Activated naive CD4-positive, alpha-beta T cell treated with anti-CD3 and anti-CD28 coated beads, Interleukin-2, amount 10 ng/mL, durations not matched to agents 7 days and 5 days (primary cell): ENCODE results near the gene NLN.
"Not testable (repeated sequence)": the region's sequence is repeated elsewhere in the genome, so short reads cannot be mapped to it uniquely, and the experiment has no call there.

ENCODE experiments used
- CTCF ChIA-PET: fragments of 350-600 bp; sonication (Branson Sonifier 250); formaldehyde crosslinking; loops from one replicate; lab custom pipeline; 2021; ENCODE audit warnings: antibody characterized with exemption; lab: Charles Lee
- DNase-seq: peaks from one replicate; pipeline ENCODE4 v3.0.0-alpha.2; 2020
- H3K27ac Mint-ChIP-seq: one replicate; pipeline ENCODE4 v1.8.0; 2021; ENCODE audit warnings: mild to moderate bottlenecking, moderate library complexity, mixed read lengths
- H3K27me3 Mint-ChIP-seq: one replicate; pipeline ENCODE4 v1.8.0; 2021; ENCODE audit warnings: mild to moderate bottlenecking, mixed read lengths
- H3K36me3 Mint-ChIP-seq: one replicate; pipeline ENCODE4 v1.8.0; 2021; ENCODE audit warnings: mixed read lengths
- H3K4me1 Mint-ChIP-seq: one replicate; pipeline ENCODE4 v1.8.0; 2021; ENCODE audit warnings: mixed read lengths
- H3K4me3 Mint-ChIP-seq: one replicate; pipeline ENCODE4 v1.8.0; 2021; ENCODE audit warnings: mild to moderate bottlenecking, moderate library complexity, mixed read lengths
- H3K9me3 Mint-ChIP-seq: one replicate; pipeline ENCODE4 v1.8.0; 2021; ENCODE audit warnings: mixed read lengths

Gene NLN

GRCh38 chr5:65855766-65856315 lies 133.8 kb downstream of the NLN start:
- H3K4me1 Mint-ChIP-seq = no peaks in the 10 kb centered on the region
- H3K9me3 Mint-ChIP-seq = peaks cover 6% of the 10 kb centered on the region
- H3K27me3 Mint-ChIP-seq = peaks cover 4% of the 10 kb centered on the region
- CTCF ChIA-PET = no interaction called here
- no peak overlapping the region for H3K27ac Mint-ChIP-seq
- H3K36me3 Mint-ChIP-seq = no peaks in the 10 kb centered on the region
- no peak overlapping the region for H3K4me3 Mint-ChIP-seq
- DNase-seq = no peak

- H3K36me3 Mint-ChIP-seq = no peaks in the 10 kb centered on the region
- CTCF ChIA-PET = no interaction called here
These were observed 134.5 kb downstream of the NLN start for GRCh38 chr5:65856520-65856919.

GRCh38 chr5:65858316-65858715 lies 136.3 kb downstream of the NLN start:
- H3K4me3 Mint-ChIP-seq = no peak overlapping the region
- no peak for DNase-seq
- no peak overlapping the region for H3K27ac Mint-ChIP-seq
- no peaks in the 10 kb centered on the region for H3K36me3 Mint-ChIP-seq
- H3K9me3 Mint-ChIP-seq = peaks cover 2% of the 10 kb centered on the region
- CTCF ChIA-PET = no interaction called here
- H3K27me3 Mint-ChIP-seq = peaks cover 4% of the 10 kb centered on the region
- H3K4me1 Mint-ChIP-seq = peaks cover 3% of the 10 kb centered on the region

More at GRCh38 chr5:65856520-65856919, 134.5 kb downstream of the NLN start:
- no peaks in the 10 kb centered on the region for H3K4me1 Mint-ChIP-seq
- H3K27me3 Mint-ChIP-seq = peaks cover 4% of the 10 kb centered on the region
- H3K4me3 Mint-ChIP-seq = no peak overlapping the region
- DNase-seq = no peak
- H3K27ac Mint-ChIP-seq = no peak overlapping the region
- H3K9me3 Mint-ChIP-seq = peaks cover 3% of the 10 kb centered on the region

GRCh38 chr5:65861830-65862241 lies 139.8 kb downstream of the NLN start:
- peaks cover 15% of the 10 kb centered on the region for H3K4me1 Mint-ChIP-seq
- H3K4me3 Mint-ChIP-seq = no peak overlapping the region
- CTCF ChIA-PET = no interaction called here
- peaks cover 1% of the 10 kb centered on the region for H3K36me3 Mint-ChIP-seq
- DNase-seq = no peak
- H3K27me3 Mint-ChIP-seq = peaks cover 4% of the 10 kb centered on the region
- no peaks in the 10 kb centered on the region for H3K9me3 Mint-ChIP-seq
- no peak overlapping the region for H3K27ac Mint-ChIP-seq

- Mint-ChIP-seq H3K27ac (no peak overlapping the region), H3K27me3 (peaks cover 4% of the 10 kb centered on the region), H3K9me3 (no peaks in the 10 kb centered on the region), H3K36me3 (peaks cover 1% of the 10 kb centered on the region), H3K4me3 (no peak overlapping the region), H3K4me1 (peaks cover 21% of the 10 kb centered on the region)
- CTCF ChIA-PET = no interaction called here
- no peak for DNase-seq
These were observed 140.4 kb downstream of the NLN start for GRCh38 chr5:65862384-65862783.

- Mint-ChIP-seq H3K9me3 (no peaks in the 10 kb centered on the region), H3K4me1 (peaks cover 26% of the 10 kb centered on the region), H3K36me3 (peaks cover 1% of the 10 kb centered on the region), H3K27ac (no peak overlapping the region), H3K4me3 (no peak overlapping the region), H3K27me3 (no peaks in the 10 kb centered on the region)
- CTCF ChIA-PET = no interaction called here
- no peak for DNase-seq
These were observed 141.7 kb downstream of the NLN start for GRCh38 chr5:65863747-65864146.

- Mint-ChIP-seq H3K4me3 (peak overlapping the region; percentile 34), H3K27ac (peak overlapping the region; percentile 85), H3K27me3 (no peaks in the 10 kb centered on the region), H3K4me1 (peaks cover 26% of the 10 kb centered on the region), H3K36me3 (peaks cover 1% of the 10 kb centered on the region), H3K9me3 (peaks cover 3% of the 10 kb centered on the region)
- no peak for DNase-seq
- CTCF ChIA-PET = no interaction called here
These were observed 145.0 kb downstream of the NLN start for GRCh38 chr5:65866837-65867521.

GRCh38 chr5:65867542-65868195 lies 145.7 kb downstream of the NLN start:
- Mint-ChIP-seq H3K9me3 (peaks cover 3% of the 10 kb centered on the region), H3K27ac (peak overlapping the region; percentile 85), H3K4me3 (peak overlapping the region; percentile 34), H3K4me1 (peaks cover 24% of the 10 kb centered on the region), H3K27me3 (no peaks in the 10 kb centered on the region), H3K36me3 (peaks cover 1% of the 10 kb centered on the region)
- CTCF ChIA-PET = no interaction called here
- no peak for DNase-seq

GRCh38 chr5:65868509-65868908 lies 146.5 kb downstream of the NLN start:
- Mint-ChIP-seq H3K36me3 (peaks cover 1% of the 10 kb centered on the region), H3K4me3 (no peak overlapping the region)

GRCh38 chr5:65871182-65871581 lies 149.2 kb downstream of the NLN start:
- CTCF ChIA-PET = no interaction called here
- H3K9me3 Mint-ChIP-seq = peaks cover 3% of the 10 kb centered on the region
- H3K4me3 Mint-ChIP-seq = no peak overlapping the region
- DNase-seq = no peak
- no peak overlapping the region for H3K27ac Mint-ChIP-seq
- H3K27me3 Mint-ChIP-seq = no peaks in the 10 kb centered on the region
- peaks cover 18% of the 10 kb centered on the region for H3K4me1 Mint-ChIP-seq
- peaks cover 1% of the 10 kb centered on the region for H3K36me3 Mint-ChIP-seq

More at GRCh38 chr5:65868509-65868908, 146.5 kb downstream of the NLN start:
- Mint-ChIP-seq H3K9me3 (peaks cover 3% of the 10 kb centered on the region), H3K27ac (no peak overlapping the region), H3K4me1 (peaks cover 23% of the 10 kb centered on the region), H3K27me3 (no peaks in the 10 kb centered on the region)
- CTCF ChIA-PET = no interaction called here
- DNase-seq = no peak

GRCh38 chr5:65871776-65872175 lies 149.8 kb downstream of the NLN start:
- H3K9me3 Mint-ChIP-seq, H3K36me3 Mint-ChIP-seq, CTCF ChIA-PET, DNase-seq, H3K4me3 Mint-ChIP-seq, H3K27ac Mint-ChIP-seq, H3K27me3 Mint-ChIP-seq: not testable (repeated sequence)
- peaks cover 12% of the 10 kb centered on the region for H3K4me1 Mint-ChIP-seq

- no peak overlapping the region for H3K4me3 Mint-ChIP-seq
- H3K27me3 Mint-ChIP-seq = no peaks in the 10 kb centered on the region
- no peak overlapping the region for H3K27ac Mint-ChIP-seq
- H3K9me3 Mint-ChIP-seq = peaks cover 6% of the 10 kb centered on the region
- no peak for DNase-seq
- H3K36me3 Mint-ChIP-seq = peaks cover 1% of the 10 kb centered on the region
- peaks cover 2% of the 10 kb centered on the region for H3K4me1 Mint-ChIP-seq
- CTCF ChIA-PET = no interaction called here
These were observed 151.3 kb downstream of the NLN start for GRCh38 chr5:65873181-65873750.

GRCh38 chr5:65874241-65874640 lies 152.2 kb downstream of the NLN start:
- Mint-ChIP-seq H3K4me3 (no peak overlapping the region), H3K27ac (no peak overlapping the region), H3K4me1 (peaks cover 2% of the 10 kb centered on the region), H3K27me3 (no peaks in the 10 kb centered on the region), H3K36me3 (peaks cover 1% of the 10 kb centered on the region), H3K9me3 (peaks cover 8% of the 10 kb centered on the region)
- CTCF ChIA-PET = no interaction called here
- DNase-seq = no peak

- H3K4me1 Mint-ChIP-seq = peaks cover 2% of the 10 kb centered on the region
- DNase-seq = no peak
- CTCF ChIA-PET = no interaction called here
- no peak overlapping the region for H3K27ac Mint-ChIP-seq
- H3K9me3 Mint-ChIP-seq = peaks cover 8% of the 10 kb centered on the region
- H3K27me3 Mint-ChIP-seq = no peaks in the 10 kb centered on the region
- no peak overlapping the region for H3K4me3 Mint-ChIP-seq
- H3K36me3 Mint-ChIP-seq = peaks cover 1% of the 10 kb centered on the region
These were observed 154.5 kb downstream of the NLN start for GRCh38 chr5:65876496-65876895.
